ENCODE data around the gene ZMIZ1.

Gene ZMIZ1

DNA sequence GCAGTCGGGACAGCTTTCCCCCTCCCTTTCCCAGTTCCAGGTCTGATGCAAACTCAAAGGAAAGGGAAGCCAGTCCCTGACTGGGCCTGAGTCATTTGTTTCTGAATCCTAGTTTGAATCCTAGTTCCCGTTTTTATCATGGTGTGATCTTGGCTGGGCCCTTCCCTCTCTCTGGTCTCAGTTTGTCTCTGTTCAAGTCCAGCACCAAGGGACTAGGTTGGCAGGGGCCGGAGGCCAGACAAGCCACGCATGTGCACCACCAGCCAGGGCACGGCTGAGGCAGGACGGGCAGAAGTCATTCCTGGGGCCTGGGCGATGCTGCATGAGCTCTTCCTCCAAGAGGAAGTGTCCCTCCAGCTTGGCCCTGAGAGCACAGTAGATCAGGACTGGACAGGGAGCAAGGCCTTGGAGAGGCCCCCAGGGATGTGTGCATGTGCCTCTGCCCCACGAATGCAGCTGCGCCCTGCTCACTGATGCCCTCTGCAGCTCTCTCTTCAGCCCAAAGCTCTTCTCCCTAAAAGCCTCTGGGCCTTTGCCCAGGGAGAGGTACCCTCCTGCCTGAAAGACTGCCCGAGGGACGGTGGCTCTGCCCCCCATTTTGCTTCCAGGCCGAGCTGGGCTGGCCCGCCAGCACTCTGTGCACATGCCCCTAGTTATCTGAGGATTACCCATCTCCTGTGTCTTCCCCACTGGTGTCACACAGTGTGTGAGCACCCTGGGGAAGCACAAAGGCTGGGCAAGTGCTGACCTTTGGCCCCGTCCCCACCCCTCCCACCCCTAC, 86.7 kb downstream of the ZMIZ1 start:
- DNase-seq (ENCODE audit: low spot score) = no peak

GRCh38 chr10:79156334-79157274, 87.8 kb downstream of the ZMIZ1 start:
- DNase-seq (ENCODE audit: low spot score) = no peak

DNA sequence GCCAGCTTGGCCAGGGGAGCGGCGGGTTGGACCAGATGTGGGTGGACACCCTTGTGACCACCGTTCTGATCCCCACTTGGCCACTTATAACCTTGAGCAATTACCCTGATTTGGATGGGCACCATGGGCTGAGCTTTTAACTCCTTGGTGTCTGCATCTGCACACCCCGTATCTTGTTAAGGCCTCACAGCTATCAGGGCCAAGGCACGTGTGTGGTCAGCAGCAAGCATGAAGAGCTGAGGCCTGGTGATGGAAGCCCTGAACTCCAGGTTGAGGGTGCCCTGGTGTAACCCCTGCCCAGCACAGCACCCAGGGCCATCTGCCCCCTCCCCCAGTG, 89.2 kb downstream of the ZMIZ1 start:
- DNase-seq (ENCODE audit: low spot score) = no peak

DNA sequence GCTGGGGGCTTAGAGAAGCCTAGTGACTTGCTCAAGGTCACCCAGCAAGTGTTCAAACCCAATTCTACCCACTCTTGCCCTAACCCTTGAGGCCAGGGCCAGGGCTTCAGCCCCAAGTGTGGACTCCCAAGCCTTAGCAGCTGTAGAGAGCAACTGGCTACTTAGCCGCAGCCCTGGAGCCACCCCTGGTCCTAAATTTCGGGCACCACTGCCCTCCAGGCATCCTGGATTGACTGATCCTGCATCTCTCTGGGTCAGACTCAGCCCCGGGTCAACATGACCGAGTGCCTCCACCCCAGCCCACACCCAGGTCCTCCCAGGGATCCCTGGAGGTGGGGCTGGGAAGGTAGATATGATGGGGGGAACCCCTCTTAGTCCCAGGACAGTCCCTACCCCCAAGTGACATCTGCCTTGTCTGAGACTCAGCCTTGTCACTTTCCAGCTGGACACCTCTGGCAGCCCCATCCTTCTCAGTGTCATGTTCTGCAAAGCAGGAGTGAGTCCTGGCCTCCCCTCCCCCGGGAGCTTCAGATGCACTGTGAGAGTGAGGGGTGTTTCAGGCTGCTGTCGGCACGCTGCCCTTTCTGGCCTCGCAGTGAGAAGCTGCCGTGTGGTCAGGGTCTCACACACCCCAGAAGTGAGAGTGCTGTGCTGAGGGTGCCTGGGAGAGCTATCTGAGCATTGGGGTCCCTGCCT, 89.8 kb downstream of the ZMIZ1 start:
- no peak for DNase-seq (ENCODE audit: low spot score)

- DNase-seq (ENCODE audit: low spot score) = no peak
These were observed 90.4 kb downstream of the ZMIZ1 start for GRCh38 chr10:79159141-79159651.

GRCh38 chr10:79159785-79160184, 91.0 kb downstream of the ZMIZ1 start:
- no peak for DNase-seq (ENCODE audit: low spot score)

DNA sequence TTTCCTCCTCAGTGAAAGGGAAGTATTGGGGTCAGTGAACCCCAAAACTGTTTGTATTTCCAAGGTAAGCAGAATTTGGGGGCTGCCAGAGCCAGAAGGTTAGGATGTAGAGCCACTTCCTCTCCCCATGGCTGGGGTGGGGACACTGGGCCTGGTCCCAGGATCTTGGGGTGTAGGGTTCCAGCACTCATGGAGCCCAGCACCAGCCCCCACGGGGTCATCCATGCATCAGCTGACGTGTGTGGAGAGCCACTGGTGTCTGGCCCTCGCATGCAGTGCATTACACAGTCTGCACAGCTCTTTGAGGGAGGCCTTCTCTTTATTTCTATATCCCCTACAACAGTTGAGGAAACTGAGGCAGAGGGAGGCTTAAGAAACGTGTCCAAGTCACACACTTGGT, 91.4 kb downstream of the ZMIZ1 start:
- no peak for DNase-seq (ENCODE audit: low spot score)

- DNase-seq (ENCODE audit: low spot score) = no peak
These were observed 92.8 kb downstream of the ZMIZ1 start for GRCh38 chr10:79161557-79161956.

GRCh38 chr10:79162022-79162421, 93.3 kb downstream of the ZMIZ1 start:
- no peak for DNase-seq (ENCODE audit: low spot score)

- no peak for DNase-seq (ENCODE audit: low spot score)
These were observed 94.3 kb downstream of the ZMIZ1 start for GRCh38 chr10:79162861-79163665.

DNA sequence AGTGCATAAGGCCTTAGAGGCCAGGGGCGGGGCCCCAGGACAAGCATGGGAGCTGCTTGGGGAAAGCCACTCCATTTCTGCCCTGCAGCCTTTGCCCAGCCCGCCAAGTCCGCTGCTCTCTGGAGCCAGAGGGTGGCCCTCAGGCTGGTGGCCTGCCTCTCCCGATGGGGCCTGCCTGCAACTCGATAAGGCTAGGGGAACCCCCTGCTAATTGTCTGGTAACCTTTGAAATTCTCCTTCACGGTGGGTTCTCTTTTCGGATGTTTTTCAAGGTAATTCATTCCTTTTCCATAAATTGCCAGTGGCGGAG, 94.9 kb downstream of the ZMIZ1 start:
- DNase-seq (ENCODE audit: low spot score) = no peak

DNA sequence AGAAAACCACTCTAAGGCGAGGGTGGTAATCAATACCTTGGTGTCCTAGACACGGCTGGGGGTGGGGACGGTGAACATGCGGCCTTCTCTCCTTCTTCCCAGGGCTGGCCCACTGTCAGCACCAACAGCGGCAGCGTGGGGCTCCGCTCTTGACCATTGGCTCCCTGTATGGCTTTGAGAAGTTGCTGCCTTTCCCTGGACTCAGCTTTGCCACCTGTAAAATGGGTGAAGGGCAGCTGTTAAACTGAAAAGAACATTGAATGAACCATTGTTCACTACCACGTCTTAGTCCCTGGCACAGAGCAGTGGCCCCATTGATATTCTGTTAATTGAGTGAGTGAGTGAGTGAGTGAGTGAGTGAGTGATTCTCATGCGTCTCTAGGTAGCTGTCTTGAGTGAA, 95.3 kb downstream of the ZMIZ1 start:
- no peak for DNase-seq (ENCODE audit: low spot score)

DNA sequence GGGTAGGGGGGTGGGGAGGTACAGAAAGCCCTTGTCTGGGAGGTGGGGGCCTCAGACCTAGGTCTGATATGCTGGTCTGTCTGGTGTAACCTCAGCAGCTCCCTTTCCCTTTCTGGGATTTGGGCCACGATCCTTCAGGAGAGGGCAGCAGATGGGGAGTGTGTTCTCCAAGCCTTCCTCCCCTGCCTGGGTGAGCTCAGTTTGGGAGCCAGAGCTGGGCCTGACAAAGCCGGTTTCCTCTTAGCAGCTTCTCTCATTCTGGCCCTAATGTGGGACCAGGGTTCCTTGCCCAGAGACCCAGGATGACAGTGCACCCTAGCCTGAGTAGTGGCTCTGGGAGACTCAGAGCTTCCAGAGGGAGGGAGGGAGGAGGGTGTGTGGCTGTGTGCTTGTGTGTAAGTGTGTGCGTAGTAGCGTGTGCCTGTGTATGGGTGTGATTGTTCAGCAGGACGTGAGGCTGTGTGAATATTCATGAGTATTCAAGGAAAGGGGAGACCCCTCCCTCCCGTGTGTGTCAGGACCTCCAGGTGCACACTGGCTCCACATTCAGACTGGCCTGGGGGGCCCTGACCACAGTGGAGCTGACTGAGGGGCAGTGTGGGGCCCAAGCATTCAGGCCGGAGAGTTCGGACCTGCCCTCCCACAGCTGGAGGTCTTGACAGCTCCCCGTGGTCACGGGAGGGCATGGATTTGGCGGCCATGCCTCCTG, 96.5 kb downstream of the ZMIZ1 start:
- DNase-seq (ENCODE audit: low spot score) = no peak

GRCh38 chr10:79166312-79166721, 97.6 kb downstream of the ZMIZ1 start:
- no peak for DNase-seq (ENCODE audit: low spot score)

GRCh38 chr10:79166741-79167140, 98.0 kb downstream of the ZMIZ1 start:
- DNase-seq (ENCODE audit: low spot score) = no peak

DNA sequence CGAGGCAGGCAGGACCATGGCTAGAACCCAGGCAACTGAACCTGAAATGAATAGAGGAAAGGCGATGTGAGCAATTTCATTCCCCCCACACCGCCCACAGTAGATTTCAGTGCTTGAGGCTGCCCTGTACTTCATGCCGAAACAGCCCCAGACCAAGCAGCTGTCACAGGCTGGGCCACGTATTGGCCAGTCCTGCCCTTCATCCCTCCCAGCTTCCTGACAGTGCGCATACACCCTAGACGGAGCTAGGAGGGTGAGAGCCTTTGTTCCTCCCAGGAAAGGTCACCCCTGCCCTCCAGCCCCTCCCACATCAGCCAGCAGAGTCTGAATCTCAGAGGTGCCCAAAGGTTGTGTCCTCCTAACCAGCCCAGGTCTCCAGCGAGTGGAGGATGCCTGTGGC, 98.8 kb downstream of the ZMIZ1 start:
- no peak for DNase-seq (ENCODE audit: low spot score)

DNA sequence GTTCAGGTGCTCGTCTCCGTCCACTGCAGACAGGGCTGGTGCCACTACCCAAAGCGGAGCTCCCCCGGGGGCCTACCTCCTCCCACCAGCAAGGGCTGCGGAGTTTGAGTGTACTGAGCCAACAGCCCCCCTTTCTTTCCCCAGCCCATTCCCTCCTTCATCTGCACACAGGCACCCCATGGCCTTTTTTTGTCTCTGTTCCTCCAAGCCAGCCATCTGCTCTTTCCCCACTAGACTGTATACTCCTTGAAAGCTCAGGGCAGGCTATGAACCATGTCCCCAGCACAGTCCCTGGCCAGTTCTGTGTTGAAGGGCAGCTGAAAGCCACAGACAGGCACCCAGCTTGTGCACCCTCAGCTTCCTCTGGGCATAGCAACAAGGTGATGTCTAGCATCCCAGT, 99.4 kb downstream of the ZMIZ1 start:
- no peak for DNase-seq (ENCODE audit: low spot score)

DNA sequence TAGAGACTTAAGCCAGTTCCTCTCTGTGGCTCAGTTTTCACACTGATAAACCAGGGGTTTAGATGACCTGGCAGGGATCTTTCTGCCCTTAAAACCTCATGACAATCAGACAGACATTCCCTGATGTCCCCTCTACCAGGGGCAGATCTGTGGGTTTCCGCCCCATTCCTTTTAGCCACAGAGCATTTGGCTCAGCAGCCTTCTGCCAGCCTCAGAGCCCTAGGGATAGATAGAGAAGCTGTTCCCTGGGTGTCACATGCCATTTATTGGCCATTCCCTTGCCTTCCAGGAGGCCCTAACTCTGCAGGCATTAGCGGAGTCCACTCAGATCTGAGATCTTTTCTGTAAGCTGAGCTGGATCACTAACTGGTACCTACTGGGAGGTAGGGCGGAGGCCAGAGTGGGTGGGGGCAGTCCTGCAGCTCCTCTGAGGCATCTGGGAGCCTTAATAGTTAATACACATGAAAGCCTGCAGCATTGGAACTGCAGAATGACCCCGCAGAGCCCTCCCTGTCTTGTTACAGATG, 101.5 kb downstream of the ZMIZ1 start:
- DNase-seq (ENCODE audit: low spot score) = no peak

DNA sequence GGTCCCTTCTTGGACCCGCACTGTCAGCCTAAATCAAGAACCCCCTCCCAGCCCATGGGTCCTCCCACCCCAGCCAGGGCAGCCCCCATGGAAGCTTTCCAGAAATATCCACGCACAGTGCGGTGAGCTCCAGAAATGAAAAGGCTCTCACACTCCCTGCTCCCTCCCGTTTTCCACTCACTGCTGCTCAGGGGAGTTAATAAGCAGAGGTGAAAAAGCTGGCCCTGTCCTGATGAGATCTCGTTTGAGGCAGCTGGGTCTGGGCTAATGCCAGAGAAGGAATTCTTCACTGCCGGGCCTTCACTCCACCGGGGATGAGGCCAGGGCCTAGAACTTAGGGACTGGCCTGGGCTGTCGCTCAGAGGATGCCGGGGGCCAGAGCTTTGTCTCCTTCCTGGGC, 102.2 kb downstream of the ZMIZ1 start:
- DNase-seq (ENCODE audit: low spot score) = no peak

GRCh38 chr10:79171504-79171903, 102.7 kb downstream of the ZMIZ1 start:
- no peak for DNase-seq (ENCODE audit: low spot score)

DNA sequence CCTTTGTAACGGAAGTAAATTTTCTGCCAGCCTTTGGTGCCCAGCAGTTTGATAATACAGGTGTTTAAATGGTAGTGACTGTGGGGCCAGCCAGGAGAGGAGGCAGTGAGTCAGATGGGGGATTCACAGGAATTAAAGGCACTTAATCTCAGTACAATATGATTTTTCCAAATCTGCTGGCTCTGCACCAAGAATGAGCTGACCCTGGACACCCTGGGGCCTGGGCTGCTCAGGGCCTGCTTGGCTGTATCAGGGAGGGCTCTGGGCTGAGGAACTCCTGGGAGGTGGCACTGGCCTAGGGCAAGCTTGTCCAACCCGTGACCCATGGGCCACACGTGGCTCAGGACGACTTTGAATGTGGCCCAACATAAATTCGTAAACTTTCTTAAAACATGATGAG, 104.1 kb downstream of the ZMIZ1 start:
- no peak for DNase-seq (ENCODE audit: low spot score)

All from CD4-positive, alpha-beta T cell treated with Interleukin-15 for 4 hours (primary cell).